Measurements from ENCODE around the gene SCIN. TPM values are rescaled to one million over a fixed set of nuclear protein-coding genes. Genes with fewer than 3 reads are reported as not detected.

SCIN gene
- total RNA-seq, 1 donor from 2014 or later: 0.30 TPM

DNA sequence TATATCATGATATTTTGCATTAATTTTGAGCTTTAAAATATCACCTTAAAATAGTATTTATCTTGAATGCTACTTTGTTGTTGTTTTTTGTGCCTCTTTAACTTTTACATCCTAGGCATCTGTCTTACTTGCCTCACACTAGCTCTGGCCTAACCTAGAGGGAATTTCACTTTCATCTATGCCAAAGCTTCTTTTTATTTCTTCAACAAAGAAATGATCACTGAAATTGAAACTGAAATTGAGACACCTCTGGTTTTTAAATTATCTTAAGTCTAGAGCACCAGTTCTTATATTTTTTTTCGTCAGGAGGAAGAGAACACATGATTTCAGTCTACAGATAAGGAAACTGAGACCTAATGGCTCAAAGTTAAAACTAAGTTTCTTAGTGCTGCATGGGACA lies 3.5 kb upstream of the SCIN start:
- intact Hi-C loops (cut with micrococcal nuclease): loop anchor here (5.0 kb wide), 1 partner anchor 45 kb away; no protein-coding TSS in a partner anchor

DNA sequence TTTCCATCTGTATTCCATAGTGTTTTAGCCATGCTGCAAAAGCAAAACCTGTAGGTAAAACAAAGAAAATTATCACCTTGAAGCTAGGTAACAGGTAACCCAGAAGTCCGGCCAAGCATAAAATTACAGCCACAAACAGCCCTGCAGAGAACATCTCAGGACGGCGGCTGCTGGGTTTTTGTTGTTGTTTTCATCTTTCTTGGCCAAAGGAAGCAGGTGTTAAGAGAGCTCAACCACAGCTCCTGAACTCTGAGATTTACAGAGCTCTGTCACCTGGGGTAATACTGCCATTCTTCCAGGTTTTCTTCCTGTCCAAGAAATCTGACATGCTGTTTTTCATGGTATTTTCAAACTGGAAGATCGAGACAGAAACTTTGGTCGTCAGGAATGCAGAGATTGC lies 847 bp upstream of the SCIN start:
- intact Hi-C loops (cut with micrococcal nuclease): loop anchor here (5.0 kb wide), 1 partner anchor 47 kb away; no protein-coding TSS in a partner anchor

DNA sequence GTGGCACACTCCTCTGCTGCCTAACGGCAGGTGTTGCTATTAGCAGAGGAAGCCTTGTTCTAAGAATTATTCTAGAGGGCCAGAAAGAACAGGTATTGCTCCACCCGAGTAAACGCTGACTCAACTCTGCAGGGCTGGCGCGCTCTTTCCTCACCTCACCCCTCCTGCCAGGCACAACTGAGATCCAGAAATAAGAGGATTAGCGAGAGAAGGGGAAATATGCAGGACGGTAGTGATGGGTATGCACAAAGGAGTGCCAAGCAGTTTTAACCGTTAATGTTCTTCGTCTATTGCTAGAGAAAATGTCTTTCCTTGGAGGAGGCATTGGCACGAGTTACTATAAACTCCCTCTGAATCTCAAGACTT lies 369 bp upstream of the SCIN start:
- intact Hi-C loops (cut with micrococcal nuclease): no loop called here

- intact Hi-C loops (cut with micrococcal nuclease): no loop called here
Measured at GRCh38 chr7:12571691-12572090, 1.2 kb downstream of the SCIN start.

GRCh38 chr7:12572941-12573575 lies 2.5 kb downstream of the SCIN start:
- intact Hi-C loops (cut with micrococcal nuclease): no loop called here

GRCh38 chr7:12573885-12574284 lies 3.4 kb downstream of the SCIN start:
- intact Hi-C loops (cut with micrococcal nuclease): no loop called here

DNA sequence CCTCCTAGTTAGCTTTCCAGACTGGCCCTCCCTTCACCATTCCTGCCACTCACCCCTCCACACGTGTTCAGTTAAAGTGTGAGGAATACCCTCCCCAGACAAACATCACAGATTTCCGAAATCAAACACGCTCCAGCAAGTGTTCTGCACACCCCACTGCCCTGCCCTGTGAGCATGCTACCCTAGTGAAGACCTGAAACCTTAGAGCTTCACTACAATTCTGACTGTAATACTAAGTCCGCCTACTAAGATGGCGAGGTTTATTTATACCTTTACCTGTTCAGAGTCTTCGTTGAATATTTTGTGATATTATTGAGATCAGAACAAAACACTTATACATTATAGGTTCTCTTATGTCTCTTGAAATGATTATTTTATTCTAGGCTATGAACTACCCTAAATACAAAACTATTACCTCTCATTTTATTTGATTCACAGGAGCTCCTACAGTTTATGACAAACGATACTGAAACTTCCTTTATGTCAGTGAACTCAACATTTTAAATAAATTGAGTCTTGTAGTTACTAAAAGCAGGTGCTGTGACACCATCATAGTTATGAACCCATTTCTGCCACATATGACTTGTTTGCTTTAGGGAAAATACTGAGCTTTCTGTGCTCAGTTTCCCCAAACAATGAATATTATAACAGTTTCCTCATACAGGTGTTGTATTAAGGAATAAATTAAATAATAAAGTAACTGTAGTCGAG lies 8.6 kb downstream of the SCIN start:
- intact Hi-C loops (cut with micrococcal nuclease): no loop called here

DNA sequence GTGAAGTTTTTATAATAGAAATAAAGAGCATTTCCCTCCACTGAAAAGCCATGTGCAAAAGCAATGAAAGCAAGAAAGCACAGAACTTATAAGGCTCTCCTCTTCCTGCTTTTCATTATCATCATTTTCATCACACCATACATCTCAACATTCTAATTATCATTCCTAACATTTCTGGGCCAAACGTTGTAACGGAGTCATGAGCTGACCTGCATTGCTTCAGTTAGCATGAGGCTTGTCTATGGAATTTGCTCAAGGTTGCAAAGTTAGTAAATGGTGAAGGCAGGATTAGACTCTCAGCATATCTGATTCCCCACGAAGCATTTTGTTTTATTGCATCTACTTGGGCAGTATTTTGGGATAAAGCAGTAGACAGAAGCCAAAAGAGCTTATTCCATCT lies 11.4 kb downstream of the SCIN start:
- intact Hi-C loops (cut with micrococcal nuclease): no loop called here

DNA sequence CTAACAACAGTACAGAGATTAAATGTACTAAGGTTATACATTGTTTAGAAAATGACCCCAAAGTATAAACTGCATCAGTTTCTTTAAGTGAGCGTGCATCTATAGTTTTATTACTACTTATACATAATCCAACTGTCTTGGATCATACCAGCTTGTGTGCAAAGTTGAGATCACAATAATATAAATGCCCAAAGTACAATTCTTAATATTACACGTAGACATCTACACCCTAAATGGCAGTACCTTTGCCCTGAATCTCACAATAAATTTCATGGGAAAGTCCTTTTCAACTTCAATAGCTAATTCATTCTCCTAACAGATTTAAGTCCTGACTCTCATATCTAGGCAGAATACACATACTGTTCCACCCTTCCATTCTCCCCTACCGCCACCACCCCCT lies 11.8 kb downstream of the SCIN start:
- intact Hi-C loops (cut with micrococcal nuclease): no loop called here

DNA sequence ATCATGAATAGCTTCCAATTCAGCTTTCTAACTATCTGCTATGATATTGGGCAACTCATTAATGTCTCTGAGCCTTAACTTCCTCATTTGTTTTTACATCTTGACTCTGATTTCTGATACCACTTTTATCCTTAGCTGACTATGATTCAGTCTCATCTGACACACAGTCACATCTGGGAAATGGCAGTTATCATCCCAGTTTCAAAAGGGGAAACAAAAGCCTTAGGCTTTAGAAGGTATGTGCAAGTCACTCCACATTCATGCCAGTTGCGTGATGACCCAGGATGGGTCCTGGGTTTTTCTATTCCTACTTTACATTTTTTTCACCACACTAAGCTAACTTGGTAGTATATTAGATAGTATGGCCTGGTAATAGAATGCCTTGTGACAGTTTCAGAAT lies 12.7 kb downstream of the SCIN start:
- intact Hi-C loops (cut with micrococcal nuclease): no loop called here

- intact Hi-C loops (cut with micrococcal nuclease): no loop called here
Measured at GRCh38 chr7:12583922-12584321, 13.4 kb downstream of the SCIN start.

DNA sequence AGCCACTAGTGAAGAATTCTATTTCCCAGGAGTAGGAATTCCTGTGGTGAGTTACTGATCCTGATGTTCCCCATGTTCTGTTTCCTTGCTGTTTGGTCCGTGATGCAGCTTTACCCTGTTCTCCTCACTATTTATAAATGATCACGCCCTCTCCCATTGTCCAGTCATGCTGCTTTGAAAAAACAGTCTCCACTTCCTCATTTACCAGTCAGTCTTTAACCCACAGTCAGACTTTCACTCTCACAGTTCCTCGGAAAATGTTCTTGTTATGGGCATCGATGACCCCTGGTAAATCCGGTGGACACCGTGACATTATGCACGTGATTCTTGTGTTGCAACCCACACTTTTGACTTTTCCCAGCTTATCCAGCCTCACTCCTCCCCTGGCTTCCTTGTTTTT lies 14.4 kb downstream of the SCIN start:
- intact Hi-C loops (cut with micrococcal nuclease): no loop called here

- intact Hi-C loops (cut with micrococcal nuclease): no loop called here
Measured at GRCh38 chr7:12586271-12586670, 15.8 kb downstream of the SCIN start.

GRCh38 chr7:12588259-12588904 lies 17.9 kb downstream of the SCIN start:
- intact Hi-C loops (cut with micrococcal nuclease): no loop called here

- intact Hi-C loops (cut with micrococcal nuclease): no loop called here
Measured at GRCh38 chr7:12590559-12590958, 20.0 kb downstream of the SCIN start.

DNA sequence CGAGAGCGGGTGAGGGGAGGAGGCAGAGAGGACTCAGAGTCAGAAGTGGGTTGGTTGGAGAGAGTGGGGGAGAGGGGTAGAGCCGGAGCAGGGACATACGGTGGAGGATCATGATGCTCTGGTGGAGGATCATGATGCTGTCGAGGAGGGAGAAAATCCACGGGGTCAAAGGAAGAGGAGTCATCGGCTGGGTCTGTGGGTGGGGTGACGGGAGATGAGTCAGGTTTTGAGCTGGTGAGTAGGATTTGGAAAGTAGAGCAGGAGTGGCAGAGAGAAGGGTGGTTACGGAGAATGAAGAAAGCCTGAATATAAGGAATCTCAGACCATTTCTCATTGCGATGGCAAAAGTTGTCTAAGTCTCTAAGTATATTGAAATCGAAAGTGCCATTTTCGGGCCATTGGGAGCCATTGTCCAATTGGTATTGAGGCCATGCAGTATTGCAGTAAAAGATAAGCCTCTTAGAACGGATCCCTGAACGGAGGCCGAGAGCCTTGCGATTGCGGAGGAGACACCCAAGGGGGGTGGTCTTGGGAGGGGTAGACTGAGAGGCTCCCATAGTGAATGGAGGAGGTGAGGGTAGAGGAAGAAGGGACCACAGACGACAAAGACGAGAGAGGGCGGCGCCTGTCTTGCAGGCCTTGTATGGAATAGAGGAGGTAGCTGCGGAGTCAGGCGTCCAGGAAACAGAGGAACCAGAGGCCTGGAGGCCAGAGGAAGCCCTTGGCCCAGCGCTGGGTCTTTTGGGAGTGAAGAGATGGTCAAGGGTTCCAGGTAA lies 23.8 kb downstream of the SCIN start:
- intact Hi-C loops (cut with micrococcal nuclease): no loop called here

- intact Hi-C loops (cut with micrococcal nuclease): no loop called here
Measured at GRCh38 chr7:12595148-12595547, 24.6 kb downstream of the SCIN start.

DNA sequence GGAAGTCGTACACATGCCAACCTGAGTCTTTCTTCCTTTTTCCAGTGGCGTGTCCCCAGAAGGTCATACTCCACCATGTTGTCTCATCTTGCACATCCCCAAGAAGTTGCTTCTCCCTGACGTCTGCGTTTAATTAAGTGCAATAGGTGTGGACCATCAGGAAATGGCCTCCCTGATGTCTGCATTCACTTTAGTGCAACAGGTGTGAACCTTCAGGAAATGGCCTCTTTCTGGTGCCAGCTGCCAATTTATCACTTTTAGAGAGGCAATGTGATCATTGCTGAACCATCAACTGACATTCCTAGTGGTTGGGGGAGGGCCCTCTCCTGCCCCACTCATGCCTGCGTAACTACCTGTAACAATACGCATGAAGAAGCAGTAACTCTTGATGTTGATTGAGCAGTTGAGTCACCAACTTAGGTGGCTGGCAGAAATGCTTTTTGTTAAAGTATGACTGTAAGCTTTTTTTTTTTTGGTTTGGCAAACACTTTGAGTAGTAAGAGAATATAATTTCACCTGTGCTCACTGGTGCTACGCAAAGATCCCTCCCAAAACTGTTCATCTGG lies 25.8 kb downstream of the SCIN start:
- intact Hi-C loops (cut with micrococcal nuclease): no loop called here

DNA sequence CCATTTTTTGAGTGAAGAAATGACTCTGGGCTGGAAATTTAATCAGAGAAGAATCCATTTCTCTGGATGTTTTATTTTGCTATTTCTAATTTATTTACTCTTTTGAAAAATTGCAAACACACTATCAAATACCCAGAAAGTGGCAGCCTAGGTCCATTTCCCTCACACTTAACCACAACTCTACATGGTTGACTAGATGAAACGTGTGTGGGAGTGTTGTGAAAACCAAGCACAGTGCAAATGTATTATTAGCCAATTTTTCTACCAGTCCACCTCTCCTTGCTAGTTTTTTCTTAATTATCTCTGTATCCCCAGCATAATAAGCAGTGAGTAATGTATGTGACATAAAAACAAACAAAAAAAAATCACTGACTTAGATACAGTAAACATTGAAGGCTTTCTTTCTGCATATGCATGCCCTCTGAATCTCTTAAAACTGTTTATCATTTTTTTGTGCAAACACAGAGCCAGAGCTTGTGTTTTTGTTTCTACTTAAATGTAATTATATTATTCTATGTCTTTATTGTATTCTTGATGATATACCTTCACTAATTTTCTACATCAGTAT lies 30.9 kb downstream of the SCIN start:
- intact Hi-C loops (cut with micrococcal nuclease): no loop called here

GRCh38 chr7:12607134-12607533 lies 36.6 kb downstream of the SCIN start:
- intact Hi-C loops (cut with micrococcal nuclease): no loop called here

- intact Hi-C loops (cut with micrococcal nuclease): no loop called here
Measured at GRCh38 chr7:12609561-12609960, 39.0 kb downstream of the SCIN start.
